K562 treated with DMSO at 1 percent for 48 hours (cell line): ENCODE data around the gene PDCD10. TPM values are rescaled to one million over a fixed set of nuclear protein-coding genes. Genes with fewer than 3 reads are reported as not detected.

Experiments used
- total RNA-seq: library from RNA; unstranded; fragments of 300-600 nt; gene quantifications from 2 replicates; pipeline ENCODE4 v1.2.3, GENCODE V29; 2022; ENCODE audit warnings: low replicate concordance; ENCODE audit errors: extremely low read depth

Gene PDCD10
- total RNA-seq: not detected in 2 replicates

GRCh38 chr3:167734498-167735232 is at the start of gene PDCD10:
Gene PDCD10 (minus strand): TSS chr3:167734892. CDS start chr3:167720157, 14,735 bp downstream.

GRCh38 chr3:167735233-167736138 is 794 bp upstream of the PDCD10 start, which contains the start of gene SERPINI1:
Gene SERPINI1 (plus strand): TSS chr3:167735721. CDS start chr3:167789129, 53,408 bp downstream.

GRCh38 chr3:167653760-167654159 is 80.9 kb downstream of the PDCD10 start, which contains the start of gene WDR49:
Gene WDR49 (minus strand): TSS chr3:167653942. CDS start chr3:167653425, 517 bp downstream.

Other genes starting within 250 kb of the PDCD10 start
- not detected in 2 replicates for gene WDR49, start 81.0 kb downstream of the PDCD10 start, total RNA-seq
- not detected in 2 replicates for gene SERPINI1, start 829 bp upstream of the PDCD10 start, total RNA-seq